Small intestine (tissue), 7 donors: ENCODE results near the gene PRRT3. TPM values are rescaled to one million over a fixed set of nuclear protein-coding genes. Genes with fewer than 3 reads are reported as not detected.
A peak's percentile ranks its signal among the peaks of the same experiment; 100 is the strongest.
"Not testable (repeated sequence)": the region's sequence is repeated elsewhere in the genome, so short reads cannot be mapped to it uniquely, and the experiment has no call there.

Experiments
- DNase-seq, 2 donors: peaks; one replicate each; pipeline versions ENCODE4 v3.0.0 to v3.0.0-alpha.2; 2013
- FAIRE-seq: peaks from 2 replicates; lab custom pipeline; 2012; peaks lifted over from hg19 to GRCh38; lab: Jason Lieb, UNC
- H3K27ac ChIP-seq, 3 donors: one replicate each; pipeline ENCODE4 v1.5.1; 2013; ENCODE audit warnings: low read length in 2 of 3, mild to moderate bottlenecking in 2 of 3, control low read depth in 1 of 3, inconsistent platforms in 1 of 3, low read depth in 1 of 3, moderate library complexity in 1 of 3
- H3K27me3 ChIP-seq, 3 donors: one replicate each; pipeline ENCODE4 v1.6.1; 2013; ENCODE audit warnings: low read length in 3 of 3, inconsistent platforms in 1 of 3; ENCODE audit not compliant: control insufficient read depth in 3 of 3, insufficient read depth in 3 of 3
- H3K36me3 ChIP-seq, 3 donors: one replicate each; pipeline ENCODE4 v1.6.1; 2013; ENCODE audit warnings: low read length in 3 of 3, inconsistent platforms in 1 of 3, low read depth in 1 of 3, mild to moderate bottlenecking in 1 of 3, moderate library complexity in 1 of 3; ENCODE audit not compliant: control insufficient read depth in 3 of 3, insufficient read depth in 2 of 3
- H3K4me1 ChIP-seq, 3 donors: one replicate each; pipeline ENCODE4 v1.6.1; 2013; ENCODE audit warnings: low read length in 2 of 3, inconsistent platforms in 1 of 3, low read depth in 1 of 3, mild to moderate bottlenecking in 1 of 3, moderate library complexity in 1 of 3; ENCODE audit not compliant: control insufficient read depth in 3 of 3, insufficient read depth in 2 of 3
- H3K4me3 ChIP-seq, 3 donors: one replicate each; pipeline ENCODE4 v1.5.1; 2013; ENCODE audit warnings: low read length in 3 of 3, control low read depth in 1 of 3, inconsistent platforms in 1 of 3, low read depth in 1 of 3, mild to moderate bottlenecking in 1 of 3, moderate library complexity in 1 of 3
- H3K9me3 ChIP-seq, 2 donors: one replicate each; pipeline ENCODE4 v1.6.1; 2013; ENCODE audit warnings: low read depth in 1 of 2, low read length in 1 of 2; ENCODE audit not compliant: control insufficient read depth in 2 of 2, insufficient read depth in 1 of 2
- WGBS, 3 donors: extraction: QIAGEN DNeasy Blood & Tissue Kit; methylation state at CpG; one replicate each; pipeline ENCODE4 v1.1.7; 2013; 5-methylcytosine and 5-hydroxymethylcytosine counted together
- polyA plus RNA-seq, 4 donors: library from polyadenylated mRNA; stranded (reverse) in 3 of 4; unstranded in 1 of 4; fragments of 200-250 nt in 3 of 4; fragments of 120-200 nt in 1 of 4; gene quantifications; one replicate each; pipeline versions ENCODE4 v1.2.1 to v1.2.3, GENCODE V29; 2013
- donor health status: healthy with polysubstance abuse.
- donor health status: control.
- donor health status: control.
- donor health status: Bipolar disorder and iron deficiency.
- donor health status: healthy.

PRRT3 gene
- polyA plus RNA-seq, 4 donors = 0.45 to 1.3 (median 0.82) TPM

DNA sequence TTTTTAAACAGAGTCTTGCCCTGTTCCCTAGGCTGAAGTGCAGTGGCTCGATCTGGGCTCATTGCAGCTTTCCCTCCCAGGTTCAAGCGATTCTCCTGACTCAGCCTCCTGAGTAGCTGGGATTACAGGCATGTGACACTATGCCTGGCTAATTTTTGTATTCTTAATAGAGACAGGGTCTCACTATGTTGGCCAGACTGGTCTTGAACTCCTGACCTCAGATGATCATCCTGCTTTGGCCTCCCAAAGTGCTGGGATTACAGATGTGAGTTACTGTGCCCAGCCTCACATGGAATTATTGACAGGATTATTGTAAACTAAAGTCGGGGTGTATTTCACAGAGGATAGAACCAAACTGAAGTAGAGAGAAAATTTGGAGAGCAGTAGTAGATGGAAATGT is 56.5 kb downstream of the PRRT3 start:
- 92 to 94% (median 92%) methylated on average over 3 of the region's 3 CpGs for WGBS, 3 donors
- H3K27ac ChIP-seq = peak overlapping the region in 1 of 3 donors; percentile 95

More for the DNA sequence above, 56.5 kb downstream of the PRRT3 start:
- DNase-seq, FAIRE-seq, H3K27me3 ChIP-seq, H3K4me3 ChIP-seq, H3K9me3 ChIP-seq: not testable (repeated sequence)
- Histone ChIP-seq H3K4me1 (peaks cover 9 to 42% (median 13%) of the 10 kb centered on the region in 3 donors), H3K36me3 (peaks cover 3 to 22% (median 3%) of the 10 kb centered on the region in 3 donors)

Other genes starting within 250 kb of the PRRT3 start
- gene CPNE9, start 248.6 kb downstream of the PRRT3 start, polyA plus RNA-seq = under 1 TPM in 2 of 4 donors, not detected in 2; 0.35 to 0.92 TPM
- 10 to 100 TPM in 1 of 4 donors, 1 to 10 TPM in 3; 5.1 to 16.0 (median 7.6) TPM for gene BRPF1, start 220.7 kb downstream of the PRRT3 start, polyA plus RNA-seq
- gene OGG1, start 202.5 kb downstream of the PRRT3 start, polyA plus RNA-seq = 100 to 1,000 TPM in 1 of 4 donors, 10 to 100 TPM in 3; 25.4 to 111 (median 43.1) TPM
- 10 to 100 TPM; 10.1 to 22.5 (median 19.4) TPM for gene CAMK1, start 182.5 kb downstream of the PRRT3 start, polyA plus RNA-seq
- 10 to 100 TPM; 41.1 to 59.0 (median 44.6) TPM for gene TADA3, start 159.9 kb downstream of the PRRT3 start, polyA plus RNA-seq
- 100 to 1,000 TPM; 143 to 178 (median 161) TPM for gene ARPC4, start 159.3 kb downstream of the PRRT3 start, polyA plus RNA-seq
- 10 to 100 TPM; 20.8 to 51.9 (median 22.6) TPM for gene TTLL3, start 142.1 kb downstream of the PRRT3 start, polyA plus RNA-seq
- gene RPUSD3, start 108.4 kb downstream of the PRRT3 start, polyA plus RNA-seq = 10 to 100 TPM; 19.2 to 41.1 (median 25.7) TPM
- 100 to 1,000 TPM in 2 of 4 donors, 10 to 100 TPM in 2; 19.0 to 748 (median 310) TPM for gene CIDEC, start 72.2 kb downstream of the PRRT3 start, polyA plus RNA-seq
- gene JAGN1, start 61.8 kb downstream of the PRRT3 start, polyA plus RNA-seq = 10 to 100 TPM; 49.0 to 56.8 (median 52.7) TPM
- gene IL17RE, start 49.6 kb downstream of the PRRT3 start, polyA plus RNA-seq = 10 to 100 TPM; 31.3 to 59.3 (median 43.5) TPM
- gene IL17RC, start 35.3 kb downstream of the PRRT3 start, polyA plus RNA-seq = 10 to 100 TPM; 35.7 to 96.2 (median 41.3) TPM
- gene CRELD1, start 18.6 kb downstream of the PRRT3 start, polyA plus RNA-seq = 10 to 100 TPM; 16.2 to 53.7 (median 32.1) TPM
- gene EMC3, start 34.4 kb upstream of the PRRT3 start, polyA plus RNA-seq = 10 to 100 TPM; 21.9 to 74.6 (median 47.7) TPM
- 10 to 100 TPM in 1 of 4 donors, 1 to 10 TPM in 2, under 1 TPM in 1; 0.45 to 13.9 (median 4.4) TPM for gene FANCD2, start 74.0 kb upstream of the PRRT3 start, polyA plus RNA-seq
- not detected for gene FANCD2OS, start 155.8 kb upstream of the PRRT3 start, polyA plus RNA-seq
- gene BRK1, start 163.3 kb upstream of the PRRT3 start, polyA plus RNA-seq = 100 to 1,000 TPM; 147 to 191 (median 171) TPM
- 10 to 100 TPM; 21.9 to 59.3 (median 29.2) TPM for gene VHL, start 189.4 kb upstream of the PRRT3 start, polyA plus RNA-seq
- gene IRAK2, start 212.5 kb upstream of the PRRT3 start, polyA plus RNA-seq = 1 to 10 TPM; 1.2 to 6.8 (median 3.1) TPM